ENCODE results near the gene HTRA2.

Gene HTRA2

DNA sequence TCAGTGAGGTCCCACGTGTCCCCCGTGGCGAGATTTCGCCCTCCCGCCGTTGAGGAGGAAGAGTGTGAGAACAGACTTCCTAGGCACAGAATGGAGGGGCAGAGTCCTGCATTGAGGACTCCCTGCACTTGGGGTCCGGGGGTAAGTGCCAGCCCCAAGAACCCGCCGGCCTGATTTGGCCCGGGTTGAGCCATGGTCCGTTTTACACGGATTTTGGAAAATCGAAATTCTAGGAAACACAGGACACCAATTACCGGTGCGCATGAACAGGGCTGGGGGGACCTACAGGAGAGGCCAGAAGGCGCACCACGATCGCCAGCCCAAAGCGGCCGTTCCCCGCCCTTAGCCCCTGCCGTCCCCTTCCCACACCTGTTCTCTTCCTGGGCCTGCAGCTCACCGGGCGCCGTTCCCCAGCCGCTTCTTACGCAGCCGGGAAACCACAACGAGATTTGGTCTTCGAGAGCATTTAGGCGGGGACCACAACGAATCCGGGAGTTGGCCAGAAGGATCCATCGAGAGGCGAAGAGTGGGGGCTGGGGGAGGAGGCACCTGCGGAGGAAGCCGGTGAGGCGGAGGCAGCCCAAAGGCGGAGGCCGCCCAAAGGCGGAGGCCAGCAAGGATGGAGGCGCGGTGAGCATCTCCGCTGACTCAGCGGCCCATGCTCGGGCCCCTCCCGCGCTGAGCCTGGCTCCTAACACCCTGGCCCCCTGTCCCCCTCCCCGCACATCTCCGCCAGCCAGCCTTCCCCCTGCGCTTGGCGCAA lies 15.9 kb upstream of the HTRA2 start:
- TF ChIP-seq, protein P1, sequence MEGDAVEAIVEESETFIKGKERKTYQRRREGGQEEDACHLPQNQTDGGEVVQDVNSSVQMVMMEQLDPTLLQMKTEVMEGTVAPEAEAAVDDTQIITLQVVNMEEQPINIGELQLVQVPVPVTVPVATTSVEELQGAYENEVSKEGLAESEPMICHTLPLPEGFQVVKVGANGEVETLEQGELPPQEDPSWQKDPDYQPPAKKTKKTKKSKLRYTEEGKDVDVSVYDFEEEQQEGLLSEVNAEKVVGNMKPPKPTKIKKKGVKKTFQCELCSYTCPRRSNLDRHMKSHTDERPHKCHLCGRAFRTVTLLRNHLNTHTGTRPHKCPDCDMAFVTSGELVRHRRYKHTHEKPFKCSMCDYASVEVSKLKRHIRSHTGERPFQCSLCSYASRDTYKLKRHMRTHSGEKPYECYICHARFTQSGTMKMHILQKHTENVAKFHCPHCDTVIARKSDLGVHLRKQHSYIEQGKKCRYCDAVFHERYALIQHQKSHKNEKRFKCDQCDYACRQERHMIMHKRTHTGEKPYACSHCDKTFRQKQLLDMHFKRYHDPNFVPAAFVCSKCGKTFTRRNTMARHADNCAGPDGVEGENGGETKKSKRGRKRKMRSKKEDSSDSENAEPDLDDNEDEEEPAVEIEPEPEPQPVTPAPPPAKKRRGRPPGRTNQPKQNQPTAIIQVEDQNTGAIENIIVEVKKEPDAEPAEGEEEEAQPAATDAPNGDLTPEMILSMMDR (IDR thresholded peaks at IDR 0.05; ENCODE audit: low read depth, low read length): no peak
- H3K4me3 ChIP-seq (replicated peaks in 1 of 2; ENCODE audit: low read depth in 2 of 2, low read length in 2 of 2): no peak overlapping the region
- no peak for DNase-seq (ENCODE audit: low read depth in 2 of 2)

DNA sequence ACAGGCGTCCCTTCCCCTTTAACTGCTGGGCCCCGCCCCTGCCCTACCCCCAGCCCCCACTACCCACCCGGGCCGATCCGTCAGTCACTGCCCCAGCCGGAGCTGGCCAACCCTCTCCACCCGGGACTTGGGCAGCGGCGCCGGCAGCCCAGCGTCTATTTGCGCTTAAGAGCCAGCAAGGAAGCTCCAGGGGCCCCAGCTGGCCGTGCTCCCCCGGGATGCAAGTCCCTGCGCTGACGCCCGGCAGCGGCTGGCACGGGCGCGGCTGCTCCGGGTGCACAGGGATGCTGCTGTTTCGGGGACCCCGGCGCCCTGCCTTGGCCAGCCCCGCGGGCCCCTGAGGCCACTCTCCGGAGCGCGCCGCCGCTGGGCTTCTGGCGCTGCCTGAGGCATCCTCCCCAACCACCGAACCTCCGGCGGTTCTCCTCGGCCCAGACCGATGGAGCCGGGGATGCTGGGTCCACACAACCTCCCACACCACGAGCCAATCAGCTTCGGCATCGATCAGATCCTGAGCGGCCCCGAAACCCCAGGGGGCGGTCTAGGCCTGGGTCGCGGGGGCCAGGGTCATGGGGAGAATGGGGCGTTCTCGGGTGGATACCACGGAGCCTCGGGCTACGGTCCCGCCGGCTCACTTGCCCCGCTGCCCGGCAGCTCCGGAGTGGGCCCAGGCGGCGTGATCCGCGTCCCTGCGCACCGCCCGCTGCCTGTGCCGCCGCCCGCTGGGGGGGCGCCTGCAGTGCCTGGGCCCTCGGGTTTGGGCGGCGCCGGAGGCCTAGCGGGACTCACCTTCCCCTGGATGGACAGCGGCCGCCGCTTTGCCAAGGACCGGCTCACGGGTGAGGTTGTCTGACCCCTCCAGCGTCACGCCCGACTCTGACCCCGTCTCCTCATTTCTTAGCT lies 15.1 kb upstream of the HTRA2 start, which contains the start of gene TLX2:
Gene TLX2 (plus strand): TSS at position 83 of the 903 bp plus-strand sequence. CDS start 357 bp downstream, at position 440.
- TF ChIP-seq, protein P1 (IDR thresholded peaks at IDR 0.05; ENCODE audit: low read depth, low read length): no peak
- no peak within 1 kb of the TSS for H3K4me3 ChIP-seq (replicated peaks in 1 of 2; ENCODE audit: low read depth in 2 of 2, low read length in 2 of 2)
- no peak for DNase-seq (ENCODE audit: low read depth in 2 of 2)

DNA sequence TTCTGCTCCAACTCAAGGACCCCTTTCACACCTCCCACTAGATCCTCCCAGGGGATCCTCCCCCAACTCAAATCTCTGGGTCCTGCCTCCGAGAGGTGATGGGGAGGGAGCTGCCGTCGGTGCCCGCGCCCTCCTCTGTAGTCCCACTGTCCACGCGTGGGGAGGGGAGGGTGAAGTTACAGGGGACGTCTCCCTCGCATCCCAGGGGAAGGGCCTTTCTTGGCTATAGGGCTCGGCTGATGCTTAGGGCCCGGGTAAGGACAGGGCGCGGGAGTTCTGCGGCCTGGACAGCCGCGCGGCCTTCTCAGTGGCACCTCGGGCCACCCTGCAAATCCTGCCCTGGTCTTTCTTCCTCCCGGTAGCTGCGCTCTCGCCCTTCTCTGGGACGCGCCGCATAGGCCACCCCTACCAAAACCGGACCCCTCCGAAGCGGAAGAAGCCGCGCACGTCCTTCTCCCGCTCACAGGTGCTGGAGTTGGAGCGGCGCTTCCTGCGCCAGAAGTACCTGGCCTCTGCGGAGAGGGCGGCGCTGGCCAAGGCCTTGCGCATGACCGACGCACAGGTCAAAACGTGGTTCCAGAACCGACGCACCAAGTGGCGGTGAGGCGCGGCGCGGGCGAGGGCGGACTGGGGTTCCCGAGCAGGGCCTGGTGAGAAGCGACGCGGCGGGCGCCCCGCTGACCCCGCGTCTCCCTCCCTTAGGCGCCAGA lies 14.3 kb upstream of the HTRA2 start:
- TF ChIP-seq, protein P1 (IDR thresholded peaks at IDR 0.05; ENCODE audit: low read depth, low read length): no peak
- no peak overlapping the region for H3K4me3 ChIP-seq (replicated peaks in 1 of 2; ENCODE audit: low read depth in 2 of 2, low read length in 2 of 2)
- no peak for DNase-seq (ENCODE audit: low read depth in 2 of 2)

DNA sequence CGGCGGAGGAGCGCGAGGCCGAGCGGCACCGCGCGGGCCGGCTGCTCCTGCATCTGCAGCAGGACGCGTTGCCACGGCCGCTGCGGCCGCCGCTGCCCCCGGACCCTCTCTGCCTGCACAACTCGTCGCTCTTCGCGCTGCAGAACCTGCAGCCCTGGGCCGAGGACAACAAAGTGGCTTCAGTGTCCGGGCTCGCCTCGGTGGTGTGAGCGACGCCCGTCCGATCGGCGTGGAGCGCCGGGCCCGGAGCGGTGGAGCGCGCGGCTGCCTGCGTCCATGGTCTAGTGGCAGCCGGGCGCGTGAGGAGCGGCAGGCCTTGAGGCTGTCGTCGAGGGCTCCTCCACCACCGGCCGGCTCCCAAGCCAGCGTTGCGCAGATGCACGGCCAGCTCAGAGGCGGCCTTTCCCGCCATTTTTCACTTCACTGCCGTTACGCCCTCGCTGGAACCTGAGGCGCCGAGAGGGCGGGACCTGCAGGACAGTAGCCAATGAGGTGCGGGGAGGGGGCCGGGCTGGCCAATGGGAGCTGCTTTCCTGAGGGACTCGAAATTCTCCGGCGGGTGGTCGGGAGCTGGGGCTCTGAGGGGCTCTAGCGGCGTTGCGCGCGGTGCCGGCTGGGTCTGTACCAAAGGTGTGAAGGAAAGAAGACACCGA lies 13.6 kb upstream of the HTRA2 start:
- peak overlapping the region in 1 of 2 donors; percentile 24 for H3K4me3 ChIP-seq (replicated peaks in 1 of 2; ENCODE audit: low read depth in 2 of 2, low read length in 2 of 2)
- TF ChIP-seq, protein P1 (IDR thresholded peaks at IDR 0.05; ENCODE audit: low read depth, low read length): no peak
- peak; percentile 56 to 59 for DNase-seq (ENCODE audit: low read depth in 2 of 2)

DNA sequence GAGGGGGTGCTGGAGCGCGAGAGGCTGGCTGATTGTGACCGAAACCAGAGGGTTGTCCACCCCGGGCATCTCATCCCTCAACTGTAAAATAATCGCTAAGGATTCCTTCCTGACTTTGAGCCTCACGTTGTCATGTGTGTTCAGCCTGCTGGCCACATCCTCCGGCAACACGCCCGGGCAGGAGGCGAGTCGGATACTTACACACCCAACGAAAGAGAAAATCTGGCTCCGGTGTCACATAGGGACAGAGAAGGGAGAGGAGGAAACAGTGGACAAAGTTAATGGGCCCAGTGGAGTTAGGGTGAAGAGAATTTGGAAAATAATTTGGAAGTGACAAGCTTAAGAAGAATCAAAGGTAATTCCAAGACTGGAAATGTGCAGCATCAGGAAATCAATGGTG lies 13.1 kb upstream of the HTRA2 start:
- no peak overlapping the region for H3K4me3 ChIP-seq (replicated peaks in 1 of 2; ENCODE audit: low read depth in 2 of 2, low read length in 2 of 2)
- TF ChIP-seq, protein P1 (IDR thresholded peaks at IDR 0.05; ENCODE audit: low read depth, low read length): no peak

DNA sequence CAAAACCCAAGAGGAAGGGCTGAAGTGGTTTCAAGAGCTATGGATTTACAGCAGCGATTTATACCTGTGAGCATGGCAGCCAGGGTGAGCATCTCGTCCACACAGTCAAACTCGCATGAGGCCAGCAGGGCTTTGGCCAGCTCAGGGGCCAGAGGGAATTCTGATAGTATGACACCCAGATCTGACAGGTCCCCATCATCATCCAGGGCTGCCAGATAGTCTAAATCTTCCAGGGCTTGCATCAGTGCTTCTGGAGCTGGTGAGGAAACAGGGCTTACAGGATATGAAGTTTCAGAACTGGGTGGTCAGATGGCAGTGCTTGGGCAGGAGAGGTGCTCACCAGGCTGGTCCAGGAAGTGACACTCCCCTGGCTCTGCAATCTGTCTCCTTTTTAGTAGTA lies 7.2 kb upstream of the HTRA2 start:
- H3K4me3 ChIP-seq (replicated peaks in 1 of 2; ENCODE audit: low read depth in 2 of 2, low read length in 2 of 2): no peak overlapping the region
- no peak for DNase-seq (ENCODE audit: low read depth in 2 of 2)
- TF ChIP-seq, protein P1 (IDR thresholded peaks at IDR 0.05; ENCODE audit: low read depth, low read length): no peak

More for the DNA sequence above, 13.1 kb upstream of the HTRA2 start:
- no peak for DNase-seq (ENCODE audit: low read depth in 2 of 2)

All from cardiac fibroblast (primary cell).